HCT116 (cell line): ENCODE results near the gene LPCAT2. TPM values are rescaled to one million over a fixed set of nuclear protein-coding genes. Genes with fewer than 3 reads are reported as not detected.

Experiments
- ATAC-seq: fragments of 200-7000 bp; cut with Tn5 transposase; 2 replicates; pipeline ENCODE4 v1.9.1; 2020; ENCODE audit warnings: mild to moderate bottlenecking, moderate library complexity
- BruUV-seq: library from RNA; stranded (reverse); fragments of 400-500 nt; replicated peaks from 2 replicates; lab custom pipeline; 2021; lab: Mats Ljungman, UMichigan
- CTCF ChIA-PET: fragments of 300-600 bp; sonication (Branson Sonifier 250); formaldehyde crosslinking; loops from one replicate; lab custom pipeline; 2021; ENCODE audit warnings: antibody characterized with exemption; lab: Charles Lee
- POLR2A ChIA-PET: fragments of 300-600, 350-600 bp; sonication (Branson Sonifier 250); formaldehyde crosslinking; loops from one replicate; lab custom pipeline; 2021; ENCODE audit warnings: antibody characterized with exemption; lab: Charles Lee
- RAD21 ChIA-PET, 2 experiments: fragments of 300-600 bp; sonication (Branson Sonifier 250); formaldehyde crosslinking; loops; one replicate each; lab custom pipeline; 2023; ENCODE audit warnings: low total read pairs in 2 of 2; ENCODE audit not compliant: uncharacterized antibody in 2 of 2, unreplicated experiment in 2 of 2, low non-redundant PET in 1 of 2; lab: Charles Lee
- DNase-seq: peaks from one replicate; pipeline ENCODE4 v3.0.0-alpha.2; 2010; ENCODE audit warnings: low read depth, low spot score
- H2AFZ ChIP-seq: fragments of 200-600 bp; shearing (Covaris generic), sonication (generic); 2 replicates; pipeline ENCODE4 v1.6.1; 2017; ENCODE audit warnings: low read depth, mixed run types, mixed read lengths, antibody characterized with exemption, low read length; ENCODE audit not compliant: poor library complexity, severe bottlenecking
- H3K27ac ChIP-seq: 2 replicates; pipeline ENCODE4 v1.5.1; 2012; ENCODE audit warnings: low read depth, low read length
- H3K27me3 ChIP-seq: fragments of 200-600 bp; sonication (generic); 2 replicates; pipeline ENCODE4 v1.6.1; 2016; ENCODE audit warnings: mixed run types, low read length, mixed read lengths; ENCODE audit not compliant: insufficient read depth
- H3K36me3 ChIP-seq, 2 experiments: fragments of 200-500 bp in 1 of 2; fragments of 200-600 bp in 1 of 2; sonication (Bioruptor generic) in 1 of 2; sonication (generic) in 1 of 2; 2 replicates each; pipeline versions ENCODE4 v1.5.1 to v1.6.1; 2014 to 2016; ENCODE audit warnings: low read length in 2 of 2, inconsistent platforms in 1 of 2, mixed read lengths in 1 of 2, mixed run types in 1 of 2; ENCODE audit not compliant: insufficient read depth in 2 of 2, control insufficient read depth in 1 of 2
- H3K4me1 ChIP-seq, 2 experiments: fragments of 200-600 bp in 1 of 2; sonication (generic) in 1 of 2; 2 replicates each; pipeline versions ENCODE4 v1.5.1 to v1.6.1; 2012 to 2017; ENCODE audit warnings: low read length in 2 of 2, inconsistent platforms in 1 of 2, mild to moderate bottlenecking in 1 of 2, mixed read lengths in 1 of 2, mixed run types in 1 of 2, moderate library complexity in 1 of 2; ENCODE audit not compliant: insufficient read depth in 2 of 2, control insufficient read depth in 1 of 2
- H3K4me2 ChIP-seq: fragments of 200-600 bp; sonication (generic); 2 replicates; pipeline ENCODE4 v1.6.1; 2017; ENCODE audit warnings: mixed run types, low read length, mixed read lengths
- H3K4me3 ChIP-seq, 2 experiments: fragments of 200-600 bp in 1 of 2; sonication (generic) in 1 of 2; replicated peaks in 1 of 2; 2 replicates each; pipeline ENCODE4 v1.5.1; 2011 to 2016; ENCODE audit warnings: low read length in 2 of 2, control low read depth in 1 of 2, low read depth in 1 of 2, mild to moderate bottlenecking in 1 of 2, mixed read lengths in 1 of 2, mixed run types in 1 of 2
- H3K79me2 ChIP-seq: fragments of 200-600 bp; sonication (generic); 2 replicates; pipeline ENCODE4 v1.6.1; 2017; ENCODE audit warnings: mild to moderate bottlenecking, mixed run types, low read length, moderate library complexity, mixed read lengths; ENCODE audit not compliant: insufficient read depth
- H3K9ac ChIP-seq: fragments of 200-600 bp; sonication (generic); 2 replicates; pipeline ENCODE4 v1.6.1; 2016; ENCODE audit warnings: low read length, mixed read lengths
- H3K9me2 ChIP-seq: fragments of 200-600 bp; sonication (generic), shearing (Covaris generic); 2 replicates; pipeline ENCODE4 v1.6.1; 2017; ENCODE audit warnings: mixed run types, mild to moderate bottlenecking, moderate library complexity; ENCODE audit not compliant: insufficient read depth
- H3K9me3 ChIP-seq, 2 experiments: fragments of 200-500 bp in 1 of 2; fragments of 200-600 bp in 1 of 2; sonication (Bioruptor generic) in 1 of 2; sonication (generic) in 1 of 2; 2 replicates each; pipeline ENCODE4 v1.6.1; 2014 to 2017; ENCODE audit warnings: low read length in 2 of 2, mixed read lengths in 2 of 2, inconsistent platforms in 1 of 2, low read depth in 1 of 2, mild to moderate bottlenecking in 1 of 2, mixed run types in 1 of 2, moderate library complexity in 1 of 2; ENCODE audit not compliant: control insufficient read depth in 1 of 2, insufficient read depth in 1 of 2
- H4K20me1 ChIP-seq: fragments of 200-600 bp; sonication (generic), shearing (Covaris generic); 2 replicates; pipeline ENCODE4 v1.6.1; 2017; ENCODE audit warnings: mixed run types, mild to moderate bottlenecking, moderate library complexity; ENCODE audit not compliant: insufficient read depth
- CEBPB ChIP-seq: IDR thresholded peaks from 2 replicates; pipeline ENCODE4 v1.6.1; 2012; ENCODE audit warnings: low read depth
- ELF1 ChIP-seq: IDR thresholded peaks from 2 replicates; pipeline ENCODE4 v1.6.1; 2012; ENCODE audit warnings: low read depth, borderline replicate concordance
- EZH2phosphoT487 ChIP-seq: fragments of 200-600 bp; IDR thresholded peaks from 2 replicates; pipeline ENCODE4 v1.6.1; 2018; ENCODE audit warnings: antibody characterized with exemption, borderline replicate concordance
- JUND ChIP-seq: IDR thresholded peaks from 2 replicates; pipeline ENCODE4 v1.6.1; 2012
- POLR2AphosphoS5 ChIP-seq: IDR thresholded peaks from 2 replicates; pipeline ENCODE4 v1.6.1; 2011; ENCODE audit warnings: mild to moderate bottlenecking, low read depth, low read length, moderate library complexity
- RAD21 ChIP-seq: IDR thresholded peaks from 2 replicates; pipeline ENCODE4 v1.6.1; 2012; ENCODE audit warnings: low read depth, mild to moderate bottlenecking
- intact Hi-C: fragments of 100-400 bp; cut with micrococcal nuclease; formaldehyde crosslinking; loops from 2 replicates; pipeline ENCODE4 v1.10.0; 2022
- total RNA-seq: library from RNA; stranded (reverse); gene quantifications from one replicate; pipeline ENCODE4 v1.2.1, GENCODE V29; 2021; ENCODE audit not compliant: unreplicated experiment
- TF ChIP-seq, protein P1 (sequence below): IDR thresholded peaks from 2 replicates; pipeline ENCODE4 v1.6.1; 2012
- TF ChIP-seq, protein P2 (sequence below), 3 experiments: fragments of 200-600 bp in 1 of 3; sonication (generic) in 1 of 3; IDR thresholded peaks in 2 of 3; conservative IDR thresholded peaks in 1 of 3; 2 replicates each; pipeline ENCODE4 v1.5.1; 2012 to 2017; ENCODE audit warnings: low read depth in 2 of 3, low read length in 2 of 3, antibody characterized with exemption in 1 of 3, borderline replicate concordance in 1 of 3, control low read depth in 1 of 3, mild to moderate bottlenecking in 1 of 3, mixed read lengths in 1 of 3, mixed run types in 1 of 3, moderate library complexity in 1 of 3; ENCODE audit not compliant: insufficient read depth in 1 of 3

The LPCAT2 gene
- total RNA-seq, 1 experiment from 2014 or later, result 13.1 TPM

DNA sequence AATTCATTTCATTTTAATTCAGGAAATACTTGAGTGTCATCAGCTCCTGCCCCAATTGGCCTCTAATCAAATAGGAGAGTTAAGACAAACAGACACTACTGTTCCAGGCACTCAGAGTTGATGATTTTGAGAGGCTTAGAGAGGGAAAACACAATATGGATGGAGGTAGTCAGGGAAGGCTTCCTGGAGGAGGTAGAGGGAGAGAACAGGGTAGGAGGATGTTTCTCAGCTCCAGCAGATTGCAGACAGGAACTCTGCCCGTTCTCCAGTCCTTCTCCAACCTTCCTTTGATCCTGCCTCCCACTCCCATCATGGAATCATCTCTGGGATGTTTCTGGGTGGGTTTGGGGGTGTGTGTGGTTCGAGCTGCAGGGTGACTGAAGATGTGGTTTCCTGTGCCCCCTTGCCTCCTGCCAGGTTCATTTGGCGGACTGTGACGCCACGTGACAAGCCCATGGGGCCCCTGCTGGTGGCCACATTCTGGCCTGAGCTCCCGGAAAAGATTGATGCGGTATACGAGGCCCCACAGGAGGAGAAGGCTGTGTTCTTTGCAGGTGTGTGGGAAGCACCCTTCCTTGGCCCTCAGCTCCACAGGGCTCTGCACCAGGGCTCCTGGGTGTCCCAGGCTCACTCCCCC is 12.2 kb upstream of the LPCAT2 start:
- POLR2A ChIA-PET, result no interaction called here
- Histone ChIP-seq H3K27ac (no peak overlapping the region), H2AFZ (no peak overlapping the region)

DNA sequence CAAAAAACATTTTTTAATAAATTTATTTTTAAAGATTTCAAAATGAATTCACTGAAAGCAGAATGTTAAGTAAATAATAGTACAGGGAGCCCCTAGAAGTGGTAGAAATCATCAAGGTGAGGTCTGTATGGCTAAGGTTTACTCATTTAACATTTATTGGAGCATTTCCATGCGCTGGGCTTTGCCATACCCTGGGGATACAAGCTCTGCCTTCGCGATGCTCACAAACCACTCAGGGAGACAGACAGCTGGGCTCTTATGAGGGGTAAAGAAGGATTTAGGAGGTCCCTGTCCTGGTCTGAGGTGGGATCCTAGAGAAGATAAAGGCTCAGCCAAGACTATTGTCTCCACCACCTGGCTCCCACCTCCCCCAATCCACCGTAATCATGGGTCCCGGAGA is 11.3 kb upstream of the LPCAT2 start:
- intact Hi-C loops, result no loop called here
- no peaks in the 10 kb centered on the region for H3K27me3 ChIP-seq
- no peaks in the 10 kb centered on the region for H4K20me1 ChIP-seq
- no peaks in the 10 kb centered on the region for H3K9me2 ChIP-seq
- no peak overlapping the region for H3K9ac ChIP-seq
- no peak overlapping the region for H3K4me2 ChIP-seq
- ATAC-seq (no peak), DNase-seq (no peak)
- H3K27ac ChIP-seq, result no peak overlapping the region
- H2AFZ ChIP-seq, result no peak overlapping the region
- CTCF ChIA-PET, result interaction anchor here (1.5 kb wide), 1 partner anchor 33 kb away, joined by 3 read pairs; no protein-coding TSS in a partner anchor
- no peaks in the 10 kb centered on the region for H3K9me3 ChIP-seq
- peaks cover 23 to 34% of the 10 kb centered on the region in 2 experiments for H3K4me1 ChIP-seq
- no peak overlapping the region for H3K4me3 ChIP-seq
- no TSS peak for BruUV-seq
- TF ChIP-seq POLR2AphosphoS5 (no peak), CEBPB (no peak), RAD21 (no peak)
- TF ChIP-seq, protein P1, sequence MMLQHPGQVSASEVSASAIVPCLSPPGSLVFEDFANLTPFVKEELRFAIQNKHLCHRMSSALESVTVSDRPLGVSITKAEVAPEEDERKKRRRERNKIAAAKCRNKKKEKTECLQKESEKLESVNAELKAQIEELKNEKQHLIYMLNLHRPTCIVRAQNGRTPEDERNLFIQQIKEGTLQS, result no peak
- RAD21 ChIA-PET, result no interaction called here
- H3K36me3 ChIP-seq, result no peaks in the 10 kb centered on the region
- H3K79me2 ChIP-seq, result no peaks in the 10 kb centered on the region
- POLR2A ChIA-PET, result no interaction called here

More for the DNA sequence above, 12.2 kb upstream of the LPCAT2 start:
- no peak for ATAC-seq
- H3K9me3 ChIP-seq, result no peaks in the 10 kb centered on the region
- H4K20me1 ChIP-seq, result no peaks in the 10 kb centered on the region
- ChIA-PET CTCF (interaction anchor here (1.5 kb wide), 1 partner anchor 32 kb away, joined by 3 read pairs; no protein-coding TSS in a partner anchor), RAD21 (no interaction called here)
- no peak overlapping the region for H3K4me3 ChIP-seq
- TF ChIP-seq, protein P2, sequence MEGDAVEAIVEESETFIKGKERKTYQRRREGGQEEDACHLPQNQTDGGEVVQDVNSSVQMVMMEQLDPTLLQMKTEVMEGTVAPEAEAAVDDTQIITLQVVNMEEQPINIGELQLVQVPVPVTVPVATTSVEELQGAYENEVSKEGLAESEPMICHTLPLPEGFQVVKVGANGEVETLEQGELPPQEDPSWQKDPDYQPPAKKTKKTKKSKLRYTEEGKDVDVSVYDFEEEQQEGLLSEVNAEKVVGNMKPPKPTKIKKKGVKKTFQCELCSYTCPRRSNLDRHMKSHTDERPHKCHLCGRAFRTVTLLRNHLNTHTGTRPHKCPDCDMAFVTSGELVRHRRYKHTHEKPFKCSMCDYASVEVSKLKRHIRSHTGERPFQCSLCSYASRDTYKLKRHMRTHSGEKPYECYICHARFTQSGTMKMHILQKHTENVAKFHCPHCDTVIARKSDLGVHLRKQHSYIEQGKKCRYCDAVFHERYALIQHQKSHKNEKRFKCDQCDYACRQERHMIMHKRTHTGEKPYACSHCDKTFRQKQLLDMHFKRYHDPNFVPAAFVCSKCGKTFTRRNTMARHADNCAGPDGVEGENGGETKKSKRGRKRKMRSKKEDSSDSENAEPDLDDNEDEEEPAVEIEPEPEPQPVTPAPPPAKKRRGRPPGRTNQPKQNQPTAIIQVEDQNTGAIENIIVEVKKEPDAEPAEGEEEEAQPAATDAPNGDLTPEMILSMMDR (IDR thresholded peaks at IDR 0.05 in 2 of 3, conservative IDR thresholded peaks at IDR 0.05 in 1 of 3; ENCODE audit: borderline replicate concordance in 1 of 3, insufficient read depth in 1 of 3, low read depth in 2 of 3, low read length in 2 of 3), result no peak
- TF ChIP-seq JUND, result no peak
- TF ChIP-seq ELF1, result no peak
- TF ChIP-seq EZH2phosphoT487, result no peak
- H3K4me1 ChIP-seq, result peaks cover 13 to 25% of the 10 kb centered on the region in 2 experiments
- no peaks in the 10 kb centered on the region for H3K27me3 ChIP-seq
- H3K36me3 ChIP-seq, result no peaks in the 10 kb centered on the region
- intact Hi-C loops, result no loop called here
- no TSS peak for BruUV-seq
- no peak overlapping the region for H3K4me2 ChIP-seq
- H3K9ac ChIP-seq, result no peak overlapping the region
- H3K9me2 ChIP-seq, result no peaks in the 10 kb centered on the region
- no peaks in the 10 kb centered on the region for H3K79me2 ChIP-seq
- no peak for DNase-seq
